Activated T-helper 17 cell treated with anti-CD3 and anti-CD28 coated beads, Interleukin-2, amount 50 U/mL, for 72 hours (primary cell): ENCODE measurements around the gene ECHDC1. TPM values are rescaled to one million over a fixed set of nuclear protein-coding genes. Genes with fewer than 3 reads are reported as not detected.

Source experiments
- ATAC-seq: fragments of 150-1000 bp; cut with Tn5 transposase; replicated peaks from 2 replicates; pipeline ENCODE4 v1.10.0; 2021; ENCODE audit warnings: mild to moderate bottlenecking, moderate library complexity
- H3K27ac Mint-ChIP-seq: one replicate; pipeline ENCODE4 v1.8.0; 2022; ENCODE audit warnings: mixed read lengths
- H3K27me3 Mint-ChIP-seq: one replicate; pipeline ENCODE4 v1.8.0; 2022; ENCODE audit warnings: mixed read lengths
- H3K36me3 Mint-ChIP-seq: one replicate; pipeline ENCODE4 v1.8.0; 2022; ENCODE audit warnings: low read depth, mild to moderate bottlenecking, mixed read lengths
- H3K4me1 Mint-ChIP-seq: one replicate; pipeline ENCODE4 v1.8.0; 2022; ENCODE audit warnings: mixed read lengths
- H3K4me3 Mint-ChIP-seq: one replicate; pipeline ENCODE4 v1.8.0; 2022; ENCODE audit warnings: mild to moderate bottlenecking, mixed read lengths
- H3K9me3 Mint-ChIP-seq: one replicate; pipeline ENCODE4 v1.8.0; 2022; ENCODE audit warnings: mixed read lengths
- total RNA-seq, 2 donors: library from RNA; stranded (reverse); gene quantifications; one replicate each; pipeline ENCODE4 v1.2.3, GENCODE V29; 2022

ECHDC1 gene
- total RNA-seq, 2 donors from 2014 or later = 34.9 to 67.7 TPM

GRCh38 chr6:127247114-127248096, 96.0 kb downstream of the ECHDC1 start:
- H3K27me3 Mint-ChIP-seq = peaks cover 11% of the 10 kb centered on the region
- no peaks in the 10 kb centered on the region for H3K36me3 Mint-ChIP-seq
- no peaks in the 10 kb centered on the region for H3K9me3 Mint-ChIP-seq
- no peak overlapping the region for H3K4me3 Mint-ChIP-seq
- H3K4me1 Mint-ChIP-seq = no peaks in the 10 kb centered on the region
- ATAC-seq = no peak
- no peak overlapping the region for H3K27ac Mint-ChIP-seq

- H3K36me3 Mint-ChIP-seq = no peaks in the 10 kb centered on the region
- no peaks in the 10 kb centered on the region for H3K9me3 Mint-ChIP-seq
- no peaks in the 10 kb centered on the region for H3K4me1 Mint-ChIP-seq
- ATAC-seq = no peak
- H3K27me3 Mint-ChIP-seq = peaks cover 17% of the 10 kb centered on the region
- no peak overlapping the region for H3K27ac Mint-ChIP-seq
- H3K4me3 Mint-ChIP-seq = no peak overlapping the region
Measured at GRCh38 chr6:127243501-127243900, 99.9 kb downstream of the ECHDC1 start.

Other genes with a start within 250 kb of the ECHDC1 start
- not detected for gene RSPO3, start 224.9 kb downstream of the ECHDC1 start, total RNA-seq
- gene RNF146, start 76.7 kb downstream of the ECHDC1 start, total RNA-seq = 10 to 100 TPM; 12.8 TPM
- gene KIAA0408, start 115.8 kb upstream of the ECHDC1 start, total RNA-seq = 10 to 100 TPM; 10.8 to 13.8 TPM
- not detected for gene C6orf58, start 233.6 kb upstream of the ECHDC1 start, total RNA-seq